Stomach smooth muscle (tissue), 2 donors: Measurements from ENCODE around the gene FARS2.

Experiments used
- H3K27ac ChIP-seq: one replicate; pipeline ENCODE4 v1.7.0; 2013; ENCODE audit warnings: mild to moderate bottlenecking, low read length, inconsistent platforms
- H3K27me3 ChIP-seq, 2 donors: one replicate each; pipeline ENCODE4 v1.7.0; 2013; ENCODE audit warnings: low read length in 2 of 2; ENCODE audit not compliant: insufficient read depth in 2 of 2, control insufficient read depth in 1 of 2
- H3K36me3 ChIP-seq, 2 donors: one replicate each; pipeline ENCODE4 v1.7.0; 2013; ENCODE audit warnings: low read length in 2 of 2; ENCODE audit not compliant: control insufficient read depth in 2 of 2, insufficient read depth in 2 of 2
- H3K4me1 ChIP-seq: one replicate; pipeline ENCODE4 v1.7.0; 2013; ENCODE audit warnings: low read length; ENCODE audit not compliant: control insufficient read depth, insufficient read depth
- H3K4me3 ChIP-seq, 2 donors: one replicate each; pipeline ENCODE4 v1.7.0; 2013; ENCODE audit warnings: low read length in 2 of 2
- H3K9ac ChIP-seq, 2 donors: one replicate each; pipeline ENCODE4 v1.7.0; 2013; ENCODE audit warnings: low read length in 2 of 2, mild to moderate bottlenecking in 1 of 2
- H3K9me3 ChIP-seq, 2 donors: one replicate each; pipeline ENCODE4 v1.7.0; 2013; ENCODE audit warnings: low read length in 2 of 2; ENCODE audit not compliant: control insufficient read depth in 2 of 2
- donor health status: healthy.
- donor health status: Pancreatic carcinoma.

The FARS2 gene

DNA sequence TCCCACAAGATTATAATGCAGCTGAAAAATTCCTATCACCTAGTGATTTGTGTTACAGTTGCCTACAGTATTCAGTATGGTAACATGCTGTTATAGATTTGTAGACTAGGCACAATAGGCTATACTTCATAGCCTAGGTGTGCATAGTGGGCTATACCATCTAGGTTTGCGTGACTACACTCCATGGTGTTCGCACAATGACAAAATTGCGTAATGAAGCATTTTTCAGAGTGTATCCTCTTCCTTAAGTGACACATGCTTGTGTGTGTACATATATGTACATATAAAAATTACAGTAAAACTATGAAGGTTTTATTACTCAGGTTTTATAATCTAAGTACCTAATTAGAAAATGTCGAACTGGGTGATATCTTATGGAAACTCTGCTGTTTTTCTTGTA, 133.0 kb downstream of the FARS2 start:
- Histone ChIP-seq H3K4me3 (no peak overlapping the region), H3K27ac (no peak overlapping the region), H3K27me3 (no peaks in the 10 kb centered on the region), H3K9me3 (no peaks in the 10 kb centered on the region), H3K4me1 (no peaks in the 10 kb centered on the region), H3K36me3 (no peaks in the 10 kb centered on the region), H3K9ac (no peak overlapping the region)

DNA sequence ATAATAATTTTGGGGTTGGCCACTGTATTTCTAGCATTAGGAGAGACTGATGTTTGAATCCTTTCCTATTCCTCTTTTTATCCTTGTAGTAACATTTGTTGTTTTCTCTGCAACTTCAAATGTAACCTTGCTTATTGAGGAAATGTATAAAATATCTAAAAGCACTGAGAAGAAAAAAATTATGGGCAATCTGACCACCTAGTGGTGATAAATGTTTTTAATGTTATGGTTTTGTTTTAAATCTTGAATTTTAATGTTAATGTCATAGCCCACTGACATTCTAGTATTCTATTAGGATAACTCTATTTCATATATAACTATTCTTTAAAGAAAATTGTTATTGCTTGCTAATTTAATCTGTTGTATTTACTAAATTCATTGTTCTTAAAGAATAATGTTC, 134.4 kb downstream of the FARS2 start:
- H3K4me3 ChIP-seq: no peak overlapping the region
- H3K27me3 ChIP-seq: no peaks in the 10 kb centered on the region
- no peaks in the 10 kb centered on the region for H3K9me3 ChIP-seq
- no peaks in the 10 kb centered on the region for H3K4me1 ChIP-seq
- no peak overlapping the region for H3K9ac ChIP-seq
- no peak overlapping the region for H3K27ac ChIP-seq
- H3K36me3 ChIP-seq: no peaks in the 10 kb centered on the region

DNA sequence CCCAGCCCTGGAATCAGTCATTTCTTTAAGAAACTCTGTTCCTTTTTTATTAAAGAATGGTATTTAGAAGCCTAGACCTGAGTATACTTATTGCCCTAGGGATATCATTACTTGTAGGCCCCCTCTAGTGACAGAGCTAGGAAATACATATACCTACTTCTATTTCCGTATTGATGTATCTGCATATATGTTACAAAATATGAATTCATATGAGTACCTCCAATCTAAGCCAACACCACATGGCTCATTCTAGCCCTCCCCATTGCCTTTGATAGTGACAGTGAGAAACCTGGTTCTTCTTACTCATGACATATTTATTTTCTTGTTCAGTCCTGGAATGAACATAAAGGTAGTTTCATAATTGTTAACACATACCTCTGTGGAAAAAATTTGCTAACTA, 137.2 kb downstream of the FARS2 start:
- H3K36me3 ChIP-seq: no peaks in the 10 kb centered on the region
- H3K9me3 ChIP-seq: no peaks in the 10 kb centered on the region
- no peak overlapping the region for H3K9ac ChIP-seq
- H3K27ac ChIP-seq: no peak overlapping the region
- H3K4me1 ChIP-seq: no peaks in the 10 kb centered on the region
- H3K4me3 ChIP-seq: no peak overlapping the region
- no peaks in the 10 kb centered on the region for H3K27me3 ChIP-seq

- H3K4me1 ChIP-seq: no peaks in the 10 kb centered on the region
- no peak overlapping the region for H3K27ac ChIP-seq
- H3K9ac ChIP-seq: no peak overlapping the region
- H3K9me3 ChIP-seq: no peaks in the 10 kb centered on the region
- no peaks in the 10 kb centered on the region for H3K27me3 ChIP-seq
- no peak overlapping the region for H3K4me3 ChIP-seq
- no peaks in the 10 kb centered on the region for H3K36me3 ChIP-seq
Observed at GRCh38 chr6:5399391-5399790, 138.1 kb downstream of the FARS2 start.

GRCh38 chr6:5401845-5402738, 140.8 kb downstream of the FARS2 start:
- Histone ChIP-seq H3K9me3 (no peaks in the 10 kb centered on the region), H3K9ac (no peak overlapping the region), H3K36me3 (no peaks in the 10 kb centered on the region), H3K4me1 (no peaks in the 10 kb centered on the region), H3K4me3 (no peak overlapping the region), H3K27me3 (no peaks in the 10 kb centered on the region), H3K27ac (no peak overlapping the region)

DNA sequence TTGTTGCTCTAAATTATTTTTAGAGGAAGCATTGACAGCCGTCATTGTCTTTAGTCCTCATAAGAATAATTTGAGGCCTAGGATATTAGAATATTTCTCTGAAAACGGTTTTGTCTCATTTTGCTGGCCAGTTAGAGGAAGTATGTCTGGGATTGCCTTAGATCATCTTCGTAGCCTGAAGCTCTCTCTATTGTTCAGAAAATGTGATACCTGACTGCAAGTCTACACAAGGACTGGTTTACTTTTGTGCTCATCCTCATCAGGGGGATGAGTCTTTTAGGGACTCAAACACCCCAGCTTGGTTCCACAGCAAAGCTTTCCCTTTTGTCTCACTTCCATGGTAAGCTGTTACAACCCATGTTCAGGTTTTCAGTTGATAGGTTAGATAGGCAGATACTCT, 141.8 kb downstream of the FARS2 start:
- H3K36me3 ChIP-seq: no peaks in the 10 kb centered on the region
- H3K9me3 ChIP-seq: no peaks in the 10 kb centered on the region
- H3K27me3 ChIP-seq: no peaks in the 10 kb centered on the region
- H3K9ac ChIP-seq: no peak overlapping the region
- H3K4me1 ChIP-seq: no peaks in the 10 kb centered on the region
- H3K4me3 ChIP-seq: no peak overlapping the region
- no peak overlapping the region for H3K27ac ChIP-seq

- Histone ChIP-seq H3K4me3 (no peak overlapping the region), H3K9me3 (no peaks in the 10 kb centered on the region), H3K4me1 (no peaks in the 10 kb centered on the region), H3K36me3 (no peaks in the 10 kb centered on the region), H3K27me3 (no peaks in the 10 kb centered on the region), H3K9ac (no peak overlapping the region), H3K27ac (no peak overlapping the region)
Observed at GRCh38 chr6:5403609-5404008, 142.3 kb downstream of the FARS2 start.

GRCh38 chr6:5405976-5406375, 144.7 kb downstream of the FARS2 start:
- Histone ChIP-seq H3K4me3 (no peak overlapping the region), H3K9me3 (no peaks in the 10 kb centered on the region), H3K27me3 (no peaks in the 10 kb centered on the region), H3K36me3 (no peaks in the 10 kb centered on the region), H3K27ac (no peak overlapping the region), H3K9ac (no peak overlapping the region), H3K4me1 (no peaks in the 10 kb centered on the region)

GRCh38 chr6:5411414-5411813, 150.1 kb downstream of the FARS2 start:
- no peak overlapping the region for H3K4me3 ChIP-seq
- H3K27ac ChIP-seq: no peak overlapping the region
- H3K9me3 ChIP-seq: no peaks in the 10 kb centered on the region
- no peak overlapping the region for H3K9ac ChIP-seq
- no peaks in the 10 kb centered on the region for H3K36me3 ChIP-seq
- no peaks in the 10 kb centered on the region for H3K27me3 ChIP-seq
- H3K4me1 ChIP-seq: no peaks in the 10 kb centered on the region

- Histone ChIP-seq H3K27ac (no peak overlapping the region), H3K4me3 (no peak overlapping the region), H3K4me1 (no peaks in the 10 kb centered on the region), H3K9ac (no peak overlapping the region), H3K9me3 (no peaks in the 10 kb centered on the region), H3K27me3 (no peaks in the 10 kb centered on the region), H3K36me3 (no peaks in the 10 kb centered on the region)
Observed at GRCh38 chr6:5412017-5412416, 150.7 kb downstream of the FARS2 start.

DNA sequence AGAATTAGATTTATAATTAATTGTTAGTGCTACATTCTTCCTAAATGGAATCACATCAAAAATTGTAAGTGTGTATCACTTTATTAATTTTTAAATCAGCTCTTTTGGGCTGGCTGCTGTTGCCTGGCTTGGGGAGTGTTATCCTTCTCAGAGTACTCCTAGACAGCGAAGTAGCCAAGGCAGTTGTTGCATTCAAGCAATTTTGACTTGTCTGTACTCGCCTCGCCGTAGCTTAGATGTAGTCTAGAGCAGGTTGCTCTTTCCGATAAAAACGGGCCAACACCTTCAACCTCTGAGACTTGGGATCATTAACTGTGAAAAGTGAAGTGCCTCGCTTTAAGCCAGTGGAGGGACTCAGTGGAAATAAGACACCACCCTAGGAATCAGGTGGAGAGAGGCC, 151.3 kb downstream of the FARS2 start:
- Histone ChIP-seq H3K9ac (no peak overlapping the region), H3K36me3 (no peaks in the 10 kb centered on the region), H3K9me3 (no peaks in the 10 kb centered on the region), H3K4me3 (no peak overlapping the region), H3K4me1 (no peaks in the 10 kb centered on the region), H3K27ac (no peak overlapping the region), H3K27me3 (no peaks in the 10 kb centered on the region)
